Nephron progenitor cell (in vitro differentiated cells): ENCODE data around the gene PEMT.

Experiments used
- DNase-seq: peaks from one replicate; pipeline ENCODE4 v3.0.0; 2021
- H3K27ac Mint-ChIP-seq: 2 replicates; pipeline ENCODE4 v1.8.0; 2021; ENCODE audit warnings: mild to moderate bottlenecking, moderate library complexity, mixed read lengths
- H3K27me3 Mint-ChIP-seq: 2 replicates; pipeline ENCODE4 v1.8.0; 2021; ENCODE audit warnings: mild to moderate bottlenecking, low read depth, mixed read lengths; ENCODE audit not compliant: poor library complexity
- H3K36me3 Mint-ChIP-seq: 2 replicates; pipeline ENCODE4 v1.8.0; 2021; ENCODE audit warnings: low read depth, mixed read lengths
- H3K4me1 Mint-ChIP-seq: 2 replicates; pipeline ENCODE4 v1.8.0; 2021; ENCODE audit warnings: mixed read lengths
- H3K4me3 Mint-ChIP-seq: 2 replicates; pipeline ENCODE4 v1.8.0; 2021; ENCODE audit warnings: mild to moderate bottlenecking, moderate library complexity, mixed read lengths
- H3K9me3 Mint-ChIP-seq: 2 replicates; pipeline ENCODE4 v1.8.0; 2021; ENCODE audit warnings: mild to moderate bottlenecking, moderate library complexity, mixed read lengths
- CTCF ChIP-seq: fragments of 200-600 bp; sonication (generic); IDR thresholded peaks from 2 replicates; pipeline ENCODE4 v1.5.0; 2021; ENCODE audit warnings: antibody characterized with exemption

PEMT gene

DNA sequence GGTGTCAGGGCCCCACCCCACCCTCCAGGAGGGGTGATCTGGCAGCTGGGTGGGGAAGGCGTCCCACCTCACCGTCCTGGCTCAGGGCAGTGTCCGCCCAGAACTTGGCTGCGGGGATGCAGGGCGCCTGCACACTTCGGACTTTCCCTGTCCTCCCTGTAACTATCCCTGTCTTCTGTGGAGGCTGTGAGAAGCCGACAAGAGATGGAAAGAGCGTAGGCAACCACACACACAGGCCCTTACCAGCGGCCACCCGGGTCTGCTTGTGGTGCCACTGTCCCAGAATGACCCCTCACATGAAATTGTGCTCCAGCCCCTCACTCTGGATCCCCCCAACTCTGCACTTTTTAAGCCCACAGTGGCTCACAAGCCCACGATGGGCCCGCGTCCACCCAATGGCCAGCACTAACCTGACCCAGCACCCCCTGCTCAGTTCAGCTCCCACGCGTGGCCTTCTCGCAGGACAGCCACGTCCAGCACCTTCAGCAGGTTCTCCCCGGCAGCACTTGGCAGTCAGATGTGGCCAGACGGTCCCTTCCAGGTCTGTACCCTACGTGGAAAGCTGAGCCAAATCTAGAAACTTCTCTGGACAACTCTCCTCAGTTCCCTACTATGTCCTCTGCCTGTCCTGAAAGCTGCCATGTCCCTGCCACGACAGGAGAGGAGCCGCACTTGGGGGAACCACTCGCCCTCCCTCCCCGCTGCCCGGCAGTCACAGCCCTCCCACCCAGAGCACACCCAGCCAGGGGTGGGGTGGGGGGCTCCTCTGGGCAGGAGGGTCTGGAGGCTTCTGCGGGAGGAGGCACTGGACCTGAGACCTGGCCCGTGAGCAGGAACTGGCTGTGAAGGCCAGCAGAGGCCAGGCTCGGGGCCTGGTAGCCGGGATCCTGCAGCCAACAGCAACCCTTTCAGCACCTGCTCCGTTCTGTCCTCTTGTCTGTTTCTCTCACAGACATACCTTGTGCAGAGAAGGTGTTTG, 38.0 kb downstream of the PEMT start:
- DNase-seq = no peak
- no peaks in the 10 kb centered on the region for H3K9me3 Mint-ChIP-seq
- peaks cover 3% of the 10 kb centered on the region for H3K27me3 Mint-ChIP-seq
- TF ChIP-seq CTCF = no peak
- peak overlapping the region; percentile 91 for H3K27ac Mint-ChIP-seq
- H3K4me3 Mint-ChIP-seq = no peak overlapping the region
- H3K36me3 Mint-ChIP-seq = no peaks in the 10 kb centered on the region
- H3K4me1 Mint-ChIP-seq = peaks cover 40% of the 10 kb centered on the region

DNA sequence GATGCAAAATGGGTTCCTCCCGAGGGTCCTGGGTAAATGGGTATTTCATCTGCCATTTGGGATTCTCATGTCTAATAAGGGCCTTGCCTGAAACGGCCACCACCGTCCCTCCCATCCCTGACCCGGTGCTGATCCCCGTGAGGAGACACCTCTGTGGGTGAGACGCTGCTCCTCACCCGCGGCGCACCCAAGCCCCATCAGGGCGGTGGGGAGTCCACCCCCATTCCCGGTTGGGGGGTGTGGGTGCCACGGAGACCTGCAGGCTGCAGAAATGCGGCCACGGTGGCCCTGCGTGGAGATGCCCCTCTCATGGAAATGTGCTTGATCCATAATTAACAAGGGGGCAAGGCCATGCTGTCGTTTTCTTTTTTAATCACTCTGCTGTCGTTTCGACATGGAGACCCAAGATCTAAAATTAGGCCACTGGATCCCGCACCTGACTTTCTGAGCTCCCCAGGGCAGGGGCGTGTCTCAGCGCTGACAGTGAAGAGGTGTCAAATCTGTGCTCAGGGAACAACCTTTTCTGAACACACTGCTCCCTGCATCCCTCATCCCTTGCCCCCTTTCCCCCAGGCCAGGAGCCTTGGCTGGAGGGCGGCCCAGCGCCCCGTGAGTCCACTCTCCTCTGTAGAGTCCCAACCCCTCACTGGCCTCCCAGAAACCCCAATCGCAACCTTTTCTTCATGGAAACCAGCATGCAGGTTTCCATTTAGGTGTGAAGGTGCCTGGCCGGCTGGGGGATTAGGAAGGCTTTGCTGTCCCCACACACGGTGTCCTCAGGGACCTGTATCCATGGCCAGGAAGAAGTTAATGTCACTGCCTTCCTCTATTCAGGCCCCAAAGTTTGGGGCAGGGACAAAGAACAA, 38.9 kb downstream of the PEMT start:
- Mint-ChIP-seq H3K27me3 (peaks cover 3% of the 10 kb centered on the region), H3K27ac (no peak overlapping the region), H3K9me3 (no peaks in the 10 kb centered on the region), H3K36me3 (no peaks in the 10 kb centered on the region), H3K4me3 (no peak overlapping the region), H3K4me1 (peaks cover 40% of the 10 kb centered on the region)
- TF ChIP-seq CTCF = no peak
- DNase-seq = no peak

DNA sequence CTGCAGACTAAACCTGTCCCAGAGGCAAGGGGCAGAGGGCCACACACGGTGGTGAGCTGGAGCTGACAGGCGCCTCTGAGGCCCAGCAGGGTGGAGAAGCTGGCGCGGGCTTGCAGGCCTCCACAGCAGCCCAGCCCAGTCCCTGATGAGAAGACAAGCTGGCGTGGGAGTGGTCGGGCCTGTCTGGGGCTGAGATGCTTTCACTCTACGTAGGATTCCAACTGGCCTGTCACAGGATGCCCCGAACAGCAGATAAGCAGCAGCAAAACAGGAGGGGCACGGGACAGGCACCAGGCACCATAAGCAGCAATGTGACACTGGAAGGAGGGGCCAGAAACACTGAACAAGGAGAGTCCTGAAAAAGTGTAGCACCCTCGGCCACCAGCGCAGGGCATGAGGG, 40.1 kb downstream of the PEMT start:
- H3K27ac Mint-ChIP-seq = peak overlapping the region; percentile 94
- H3K4me3 Mint-ChIP-seq = peak overlapping the region; percentile 67
- peaks cover 28% of the 10 kb centered on the region for H3K4me1 Mint-ChIP-seq
- no peak for TF ChIP-seq CTCF
- no peaks in the 10 kb centered on the region for H3K36me3 Mint-ChIP-seq
- DNase-seq = peak; percentile 59
- peaks cover 3% of the 10 kb centered on the region for H3K27me3 Mint-ChIP-seq
- no peaks in the 10 kb centered on the region for H3K9me3 Mint-ChIP-seq

GRCh38 chr17:17549732-17550366, 41.7 kb downstream of the PEMT start:
- Mint-ChIP-seq H3K27me3 (peaks cover 3% of the 10 kb centered on the region), H3K36me3 (no peaks in the 10 kb centered on the region), H3K4me1 (peaks cover 28% of the 10 kb centered on the region), H3K9me3 (no peaks in the 10 kb centered on the region), H3K27ac (no peak overlapping the region), H3K4me3 (no peak overlapping the region)
- TF ChIP-seq CTCF = no peak
- no peak for DNase-seq

GRCh38 chr17:17548044-17548443, 43.5 kb downstream of the PEMT start:
- Mint-ChIP-seq H3K27ac (no peak overlapping the region), H3K36me3 (peaks cover 4% of the 10 kb centered on the region), H3K9me3 (no peaks in the 10 kb centered on the region), H3K4me1 (peaks cover 24% of the 10 kb centered on the region), H3K27me3 (peaks cover 3% of the 10 kb centered on the region), H3K4me3 (no peak overlapping the region)
- TF ChIP-seq CTCF = no peak
- no peak for DNase-seq
